ENCODE results near the gene CNPY1. TPM values are rescaled to one million over a fixed set of nuclear protein-coding genes. Genes with fewer than 3 reads are reported as not detected.

CNPY1 gene
- total RNA-seq, 4 donors from 2014 or later: 0.25 TPM; not detected in 3

DNA sequence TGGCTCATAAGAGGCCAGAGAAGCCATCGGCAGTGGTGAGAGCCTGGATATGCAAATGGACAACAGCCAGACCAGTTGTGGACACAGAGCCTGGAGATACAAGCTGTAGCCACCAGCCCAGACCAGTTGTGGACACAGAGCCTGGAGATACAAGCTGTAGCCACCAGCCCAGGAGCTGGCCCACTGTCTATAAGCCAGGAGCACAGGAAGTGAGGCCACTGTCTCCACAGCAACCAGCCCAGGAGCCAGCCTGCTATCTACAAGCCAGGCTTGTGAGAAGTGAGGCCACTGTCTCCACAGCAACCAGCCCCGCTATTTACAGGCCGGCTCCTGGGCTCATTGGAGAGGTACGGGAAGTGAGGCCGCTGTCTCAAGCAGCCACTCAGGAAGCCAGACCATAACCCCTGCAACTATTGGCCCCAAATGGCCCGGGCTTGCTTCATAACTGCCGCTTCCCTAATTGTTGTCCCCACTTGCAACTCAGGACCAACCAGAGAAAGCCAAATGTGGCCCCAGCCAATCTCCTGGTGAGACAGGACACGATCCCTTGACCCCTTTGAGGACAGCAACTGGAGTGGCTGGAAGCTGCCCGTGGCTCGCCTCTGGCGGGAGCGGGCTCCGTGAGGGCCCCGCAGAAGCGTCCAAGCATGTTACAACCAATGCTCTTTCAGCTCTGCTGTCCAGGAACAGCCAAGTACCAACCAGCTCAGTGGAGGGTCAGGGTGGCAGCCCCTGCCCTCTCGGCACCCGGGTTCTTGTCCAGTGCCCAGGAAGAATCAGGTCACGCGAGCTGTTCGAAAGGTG lies 44.1 kb upstream of the CNPY1 start:
- Histone ChIP-seq H3K4me3 (no peak overlapping the region), H3K4me1 (no peaks in the 10 kb centered on the region), H3K27me3 (no peaks in the 10 kb centered on the region), H3K27ac (no peak overlapping the region), H3K36me3 (no peaks in the 10 kb centered on the region), H3K9me3 (no peaks in the 10 kb centered on the region)
- ATAC-seq (no peak), DNase-seq (no peak)
- in situ Hi-C loops (cut with MboI; ENCODE audit: low sequenced_read_pairs in 4 of 4) (no loop called here), intact Hi-C loops (cut with DNase I; ENCODE audit: low total_unique reads) (no loop called here)
- TF ChIP-seq, protein P1, sequence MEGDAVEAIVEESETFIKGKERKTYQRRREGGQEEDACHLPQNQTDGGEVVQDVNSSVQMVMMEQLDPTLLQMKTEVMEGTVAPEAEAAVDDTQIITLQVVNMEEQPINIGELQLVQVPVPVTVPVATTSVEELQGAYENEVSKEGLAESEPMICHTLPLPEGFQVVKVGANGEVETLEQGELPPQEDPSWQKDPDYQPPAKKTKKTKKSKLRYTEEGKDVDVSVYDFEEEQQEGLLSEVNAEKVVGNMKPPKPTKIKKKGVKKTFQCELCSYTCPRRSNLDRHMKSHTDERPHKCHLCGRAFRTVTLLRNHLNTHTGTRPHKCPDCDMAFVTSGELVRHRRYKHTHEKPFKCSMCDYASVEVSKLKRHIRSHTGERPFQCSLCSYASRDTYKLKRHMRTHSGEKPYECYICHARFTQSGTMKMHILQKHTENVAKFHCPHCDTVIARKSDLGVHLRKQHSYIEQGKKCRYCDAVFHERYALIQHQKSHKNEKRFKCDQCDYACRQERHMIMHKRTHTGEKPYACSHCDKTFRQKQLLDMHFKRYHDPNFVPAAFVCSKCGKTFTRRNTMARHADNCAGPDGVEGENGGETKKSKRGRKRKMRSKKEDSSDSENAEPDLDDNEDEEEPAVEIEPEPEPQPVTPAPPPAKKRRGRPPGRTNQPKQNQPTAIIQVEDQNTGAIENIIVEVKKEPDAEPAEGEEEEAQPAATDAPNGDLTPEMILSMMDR (IDR thresholded peaks at IDR 0.05 in 4 of 5, conservative IDR thresholded peaks at IDR 0.05 in 1 of 5): no peak
- TF ChIP-seq POLR2A (IDR thresholded peaks at IDR 0.05): no peak

DNA sequence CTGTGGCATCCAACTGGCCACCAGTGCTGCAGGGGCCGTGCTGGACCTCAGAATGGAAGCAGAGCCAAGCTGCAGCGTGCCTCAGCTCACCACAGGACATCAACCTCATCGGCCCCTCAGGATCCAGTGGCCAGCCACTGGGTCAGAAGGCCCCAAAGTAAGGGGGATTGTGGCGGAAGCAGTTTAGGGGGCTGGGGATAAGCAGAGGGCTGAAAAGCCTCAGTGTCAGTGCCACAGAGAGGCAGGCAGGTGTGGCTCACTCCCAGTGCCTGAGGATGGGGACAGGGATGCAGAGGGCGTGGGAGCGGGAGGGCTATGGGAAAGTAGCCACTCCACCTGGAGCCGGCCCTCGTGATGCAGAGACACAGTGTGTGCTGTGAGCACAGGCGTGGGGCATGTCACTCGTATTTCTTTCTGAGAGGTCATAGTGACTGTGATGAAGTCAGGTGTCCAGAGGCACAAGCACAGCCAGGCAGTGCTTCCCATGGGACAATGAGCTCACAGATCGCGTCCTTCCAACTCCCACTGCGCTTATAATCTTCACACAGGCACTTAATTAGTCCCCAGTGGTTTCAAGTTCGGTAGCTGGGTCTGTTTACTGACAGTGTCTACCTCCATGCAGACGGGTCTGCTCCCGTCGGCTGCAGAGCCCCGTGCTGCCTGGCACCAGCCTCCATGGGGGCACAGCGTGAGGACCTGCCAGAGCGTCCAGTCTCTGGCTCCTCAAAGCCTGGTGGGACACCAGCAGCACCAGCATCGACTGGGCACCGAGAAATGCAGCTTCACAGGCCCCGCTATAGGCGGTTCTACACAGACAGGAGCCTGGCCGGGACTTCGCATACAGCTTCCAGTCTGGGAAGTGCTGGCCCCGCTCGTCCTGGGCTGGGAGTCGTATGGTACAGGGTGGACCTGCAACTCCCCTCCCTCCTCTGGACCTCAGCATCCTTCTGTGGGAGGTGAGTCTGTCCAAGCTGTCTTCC lies 42.9 kb upstream of the CNPY1 start:
- in situ Hi-C loops (cut with MboI; ENCODE audit: low sequenced_read_pairs in 4 of 4): no loop called here
- ATAC-seq: no peak

DNA sequence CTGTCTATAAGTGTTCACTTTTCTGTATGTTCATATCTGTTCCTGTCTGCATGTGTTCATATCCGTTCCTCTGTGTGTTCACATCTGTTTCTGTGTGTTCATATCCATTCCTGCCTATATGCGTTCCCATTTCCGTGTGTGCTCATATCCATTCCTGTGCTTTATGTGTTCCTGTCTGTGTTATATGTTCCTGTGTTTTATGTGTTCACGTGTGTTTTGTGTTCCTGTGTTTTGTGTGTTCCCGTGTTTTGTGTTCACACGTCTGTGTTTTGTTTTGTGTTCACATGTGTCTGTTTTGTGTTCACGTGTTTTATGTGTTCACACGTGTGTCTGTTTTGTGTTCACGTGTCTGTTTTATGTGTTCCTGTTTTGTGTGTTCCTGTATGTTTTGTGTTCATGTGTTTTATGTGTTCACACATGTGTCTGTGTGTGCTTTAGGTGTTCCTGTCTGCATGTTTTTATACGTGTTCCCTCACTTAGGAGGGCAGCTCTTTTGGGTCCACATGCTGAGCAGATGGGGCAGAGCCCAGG lies 42.2 kb upstream of the CNPY1 start:
- H3K9me3 ChIP-seq: no peaks in the 10 kb centered on the region
- TF ChIP-seq, protein P1 (IDR thresholded peaks at IDR 0.05 in 4 of 5, conservative IDR thresholded peaks at IDR 0.05 in 1 of 5): no peak
- TF ChIP-seq POLR2A (IDR thresholded peaks at IDR 0.05): no peak
- no peak overlapping the region for H3K27ac ChIP-seq
- peaks cover 0 to 9% of the 10 kb centered on the region in 2 donors for H3K4me1 ChIP-seq
- H3K27me3 ChIP-seq: no peaks in the 10 kb centered on the region
- intact Hi-C loops (cut with DNase I; ENCODE audit: low total_unique reads): no loop called here
- no peak overlapping the region for H3K4me3 ChIP-seq
- no peak for DNase-seq
- H3K36me3 ChIP-seq: no peaks in the 10 kb centered on the region
- in situ Hi-C loops (cut with MboI; ENCODE audit: low sequenced_read_pairs in 4 of 4): no loop called here
- no peak for ATAC-seq

More for the DNA sequence above, 42.9 kb upstream of the CNPY1 start:
- Histone ChIP-seq H3K4me1 (peaks cover 0 to 9% of the 10 kb centered on the region in 2 donors), H3K27me3 (no peaks in the 10 kb centered on the region), H3K9me3 (no peaks in the 10 kb centered on the region), H3K36me3 (no peaks in the 10 kb centered on the region), H3K4me3 (no peak overlapping the region), H3K27ac (no peak overlapping the region)
- intact Hi-C loops (cut with DNase I; ENCODE audit: low total_unique reads): no loop called here
- no peak for DNase-seq
- no peak for TF ChIP-seq POLR2A (IDR thresholded peaks at IDR 0.05)
- TF ChIP-seq, protein P1 (IDR thresholded peaks at IDR 0.05 in 4 of 5, conservative IDR thresholded peaks at IDR 0.05 in 1 of 5): no peak

DNA sequence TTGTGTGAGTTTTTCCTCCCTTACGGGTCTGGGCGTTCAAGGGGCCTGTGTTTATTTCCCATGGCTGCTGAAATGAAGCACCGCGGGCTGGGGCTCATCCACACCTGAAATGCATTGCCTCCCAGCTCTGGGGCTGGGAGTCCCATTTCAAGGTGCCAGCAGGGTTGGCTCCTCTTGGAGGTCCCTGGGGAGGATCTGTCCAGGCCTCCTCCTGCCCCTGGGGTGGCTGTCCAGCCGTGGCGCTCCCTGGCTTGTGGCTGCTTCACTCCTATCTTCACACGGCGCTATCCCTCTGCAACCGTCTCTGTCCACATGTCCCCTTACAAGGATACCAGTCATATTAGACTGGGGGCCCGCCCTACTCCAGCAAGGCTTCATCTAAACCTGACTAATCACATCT lies 41.1 kb upstream of the CNPY1 start:
- no peaks in the 10 kb centered on the region for H3K27me3 ChIP-seq
- intact Hi-C loops (cut with DNase I; ENCODE audit: low total_unique reads): no loop called here
- ATAC-seq: no peak

More for the DNA sequence above, 41.1 kb upstream of the CNPY1 start:
- Histone ChIP-seq H3K4me3 (no peak overlapping the region), H3K4me1 (peaks cover 0 to 9% of the 10 kb centered on the region in 2 donors), H3K9me3 (no peaks in the 10 kb centered on the region), H3K27ac (no peak overlapping the region), H3K36me3 (no peaks in the 10 kb centered on the region)
- DNase-seq: no peak
- TF ChIP-seq, protein P1 (IDR thresholded peaks at IDR 0.05 in 4 of 5, conservative IDR thresholded peaks at IDR 0.05 in 1 of 5): no peak
- no peak for TF ChIP-seq POLR2A (IDR thresholded peaks at IDR 0.05)
- in situ Hi-C loops (cut with MboI; ENCODE audit: low sequenced_read_pairs in 4 of 4): no loop called here

Measured in gastrocnemius medialis (tissue), 4 donors.